GM18907 (cell line): ENCODE results near the gene STARD13.

Source experiments
- ATAC-seq: cut with Tn5 transposase; IDR thresholded peaks from one replicate; pipeline ENCODE4 v1.9.1; 2021; ENCODE audit warnings: mild to moderate bottlenecking, moderate library complexity; ENCODE audit not compliant: unreplicated experiment

STARD13 gene

DNA sequence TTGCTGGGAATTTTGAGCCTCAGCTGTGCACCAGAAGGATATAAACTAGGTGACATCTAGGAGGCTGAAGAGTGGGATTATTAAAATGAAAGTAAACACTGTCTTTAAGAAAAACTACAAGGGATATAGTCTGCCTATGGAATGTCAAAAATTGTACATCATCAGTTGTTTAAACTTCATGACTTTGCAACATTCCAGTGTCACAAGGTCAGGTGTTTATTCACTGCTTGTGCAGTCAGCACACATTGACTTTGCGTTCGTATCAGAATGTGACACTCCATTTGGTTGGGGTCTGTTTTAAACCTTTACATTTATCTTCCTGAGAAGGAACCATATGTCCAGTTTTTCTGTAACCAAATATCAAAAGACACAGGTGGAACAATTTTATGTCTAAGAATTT, 183.7 kb downstream of the STARD13 start:
- ATAC-seq, result no peak

DNA sequence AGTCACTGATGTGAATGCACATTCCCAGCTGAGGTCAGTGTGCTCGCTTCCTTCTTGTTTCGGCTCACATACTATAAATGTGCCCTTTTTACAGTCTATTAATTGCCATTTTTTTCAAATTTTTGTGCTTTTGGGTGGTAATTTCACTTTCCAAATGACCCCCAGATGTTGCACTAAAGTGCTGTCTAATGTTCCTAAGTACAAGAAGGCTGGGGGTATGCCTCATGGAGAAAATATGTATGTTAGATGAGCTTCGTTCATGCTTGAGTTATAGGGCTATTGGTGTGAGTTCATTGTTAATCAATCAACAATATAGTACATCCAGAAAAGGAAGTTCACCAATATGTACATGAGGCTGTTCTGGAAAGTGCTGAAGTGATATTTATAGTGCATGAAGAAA, 184.7 kb downstream of the STARD13 start:
- ATAC-seq, result no peak

DNA sequence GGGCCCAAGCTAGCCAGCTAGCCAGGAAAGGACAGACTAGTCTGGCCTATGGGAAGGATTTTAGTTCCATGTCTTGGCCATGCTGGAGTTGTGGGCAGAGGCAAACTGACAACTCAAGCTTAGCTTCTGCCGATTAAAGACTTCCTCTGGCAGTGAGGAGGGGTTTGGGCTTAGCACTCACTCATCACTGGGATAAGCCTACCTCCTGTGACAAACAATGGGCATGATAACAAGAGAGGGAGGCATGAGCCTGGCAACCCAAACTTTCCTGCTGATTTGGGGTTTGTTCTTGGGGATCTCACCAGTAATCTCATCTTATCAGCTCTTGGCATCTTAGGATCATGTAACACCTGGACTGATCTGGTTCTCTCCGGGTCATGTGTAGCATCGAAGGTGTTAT, 185.7 kb downstream of the STARD13 start:
- ATAC-seq, result no peak

DNA sequence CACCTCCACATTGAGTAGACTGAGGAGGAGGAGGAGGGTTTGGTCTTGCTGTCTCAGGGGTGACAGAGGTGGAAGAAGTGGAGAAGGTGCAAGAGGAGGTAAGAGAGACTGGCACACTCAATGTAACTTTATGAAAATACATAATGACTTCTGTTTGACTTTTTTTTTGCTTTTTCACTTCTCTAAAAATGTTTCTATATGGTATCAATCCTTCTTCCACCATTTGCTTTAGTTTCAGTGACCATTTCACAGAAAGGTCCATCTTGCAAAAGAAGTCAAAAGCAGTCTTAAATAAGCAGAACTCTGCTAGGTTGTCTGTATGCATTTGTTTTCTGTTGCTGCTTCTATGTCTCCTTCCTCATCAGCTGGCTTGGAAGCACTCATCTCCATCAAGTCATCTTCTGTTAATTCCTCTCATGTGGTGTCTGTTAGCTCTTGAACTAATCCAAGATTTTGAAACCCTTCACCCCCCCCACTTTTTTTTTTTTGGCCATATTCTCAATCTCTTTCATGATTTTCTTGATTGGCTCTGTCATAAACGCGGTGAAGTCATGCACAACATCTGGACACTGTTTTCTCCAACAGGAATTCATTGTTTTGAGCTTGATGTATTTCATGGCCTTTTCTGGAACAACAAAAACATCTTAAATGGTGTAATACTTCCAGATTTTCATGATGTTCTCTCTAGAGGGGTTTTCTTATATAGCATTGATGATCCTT, 188.5 kb downstream of the STARD13 start:
- no peak for ATAC-seq

DNA sequence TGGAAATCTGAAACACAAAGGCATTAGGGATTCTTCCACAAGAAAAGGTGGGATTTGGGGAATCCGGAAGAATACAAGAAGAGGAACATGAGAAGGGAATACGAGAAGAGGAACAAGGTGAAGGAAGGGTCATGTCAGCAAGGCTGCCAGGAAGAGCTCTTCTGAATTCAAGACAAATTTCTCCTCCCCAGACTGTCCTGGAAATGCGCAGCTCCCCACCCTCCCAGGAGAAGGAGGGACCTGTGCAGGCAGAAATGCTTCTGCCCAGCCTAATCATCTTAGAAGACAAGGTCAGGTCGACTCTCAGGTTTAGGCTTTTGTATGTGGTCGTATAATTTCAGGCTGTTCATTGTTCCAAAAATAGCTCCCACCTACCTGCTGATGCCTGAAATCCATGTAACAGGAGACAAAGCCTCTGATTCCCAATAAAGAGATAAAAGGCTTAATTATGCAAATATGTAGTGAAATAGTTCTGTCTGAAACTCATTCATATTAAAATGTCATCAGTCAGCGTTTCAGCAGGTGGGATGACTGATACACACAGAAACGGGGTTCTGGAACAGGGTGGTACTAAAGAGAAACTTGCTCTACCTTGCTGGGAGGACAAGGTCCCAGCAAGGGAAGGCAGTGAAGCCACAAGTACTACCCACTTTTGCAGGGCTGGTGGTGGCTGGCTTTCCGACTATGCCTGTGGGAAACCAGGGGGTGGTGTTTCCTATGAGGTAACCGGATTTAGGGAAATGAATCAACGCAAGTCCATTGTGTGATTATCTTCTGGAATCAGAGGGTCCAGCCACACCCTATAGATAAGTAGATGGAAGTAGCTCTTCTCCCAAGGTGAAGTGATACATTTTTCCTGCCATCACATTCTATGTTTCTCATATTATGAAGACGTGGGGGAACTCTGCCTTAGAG, 193.2 kb downstream of the STARD13 start:
- ATAC-seq, result no peak

DNA sequence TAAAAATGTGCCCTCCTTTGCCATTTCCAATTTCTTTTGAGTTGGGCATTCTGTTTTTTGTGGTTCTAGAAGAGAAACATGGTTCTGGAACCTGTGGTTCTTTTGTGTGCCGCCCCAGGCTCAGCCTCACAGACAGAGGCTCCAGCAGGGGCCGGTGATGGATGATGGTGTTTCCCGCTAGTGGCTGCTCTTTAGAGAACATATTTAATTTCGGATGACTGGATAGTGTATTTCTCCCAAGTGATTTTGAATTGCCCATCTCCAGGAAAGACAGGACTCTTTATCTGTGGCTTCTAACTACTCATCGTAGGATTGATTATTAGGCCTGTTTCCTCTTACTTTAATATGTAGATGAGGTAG, 194.2 kb downstream of the STARD13 start:
- no peak for ATAC-seq

DNA sequence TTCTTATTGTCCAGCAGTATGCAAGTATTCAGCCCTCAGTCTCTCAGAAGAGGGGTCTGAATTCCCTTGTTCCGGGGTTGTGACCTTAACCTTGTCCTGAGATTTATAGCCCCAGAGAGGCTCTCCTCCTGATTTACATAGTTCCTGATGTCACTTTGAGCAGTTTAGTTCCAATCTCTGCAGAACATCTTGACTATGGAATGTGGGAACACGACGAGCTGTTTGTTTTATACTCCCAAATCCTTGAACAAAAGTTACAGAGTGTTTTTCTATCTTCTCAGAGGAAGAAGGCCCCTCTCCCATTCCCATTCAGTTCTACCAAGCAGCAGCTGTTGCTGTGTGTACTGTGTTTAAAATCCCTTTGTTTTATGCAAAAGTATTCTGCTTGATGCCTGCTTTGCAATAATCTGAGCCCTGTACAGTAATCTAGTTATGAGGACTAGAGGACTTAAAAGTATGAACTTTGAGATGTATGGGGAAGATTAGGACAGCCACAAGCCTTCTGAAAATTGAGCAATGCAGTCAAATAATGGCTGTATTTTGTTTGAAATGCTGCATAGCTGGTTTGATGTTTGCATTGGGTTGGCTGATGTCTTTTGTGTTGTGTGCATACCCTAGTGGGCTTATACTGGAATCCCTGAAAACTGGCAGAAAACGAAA, 194.7 kb downstream of the STARD13 start:
- no peak for ATAC-seq

DNA sequence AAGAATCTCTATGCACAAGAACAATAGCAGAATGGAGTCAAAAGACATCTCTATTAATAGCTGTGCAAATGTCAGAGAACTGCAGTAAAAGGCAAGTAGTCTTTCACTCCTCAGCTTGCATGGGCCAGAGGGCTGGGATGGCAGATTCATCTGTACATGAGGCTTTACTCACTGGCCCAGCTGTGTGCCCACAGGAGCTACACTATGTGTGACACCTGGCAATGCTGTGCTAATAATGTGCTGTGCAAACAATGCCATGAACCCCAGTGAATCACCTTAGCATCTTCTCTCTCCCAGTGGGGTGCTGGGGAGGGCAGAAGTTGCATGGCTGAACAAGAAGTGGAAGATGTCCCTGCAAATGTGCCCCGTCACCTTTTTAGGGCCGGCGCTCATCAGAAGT, 196.2 kb downstream of the STARD13 start:
- no peak for ATAC-seq

DNA sequence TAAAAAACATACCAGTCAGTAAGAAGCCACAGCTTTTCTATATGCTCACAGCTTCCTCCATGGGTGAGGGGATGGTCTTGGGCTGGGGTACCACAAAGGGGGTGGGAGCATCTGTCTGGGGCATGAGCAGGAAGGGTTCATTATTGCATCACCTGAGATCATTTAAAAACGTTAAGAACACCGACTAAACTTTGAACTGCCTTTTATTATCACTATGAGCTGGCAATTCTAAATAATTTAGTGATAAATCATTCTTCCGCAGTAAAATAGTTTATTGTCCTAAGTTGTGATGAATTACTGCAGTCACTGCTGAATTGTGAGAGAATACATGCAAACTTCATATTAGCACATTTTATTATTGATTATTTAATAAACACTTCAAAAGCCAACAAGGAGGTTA, 197.8 kb downstream of the STARD13 start:
- ATAC-seq, result no peak

DNA sequence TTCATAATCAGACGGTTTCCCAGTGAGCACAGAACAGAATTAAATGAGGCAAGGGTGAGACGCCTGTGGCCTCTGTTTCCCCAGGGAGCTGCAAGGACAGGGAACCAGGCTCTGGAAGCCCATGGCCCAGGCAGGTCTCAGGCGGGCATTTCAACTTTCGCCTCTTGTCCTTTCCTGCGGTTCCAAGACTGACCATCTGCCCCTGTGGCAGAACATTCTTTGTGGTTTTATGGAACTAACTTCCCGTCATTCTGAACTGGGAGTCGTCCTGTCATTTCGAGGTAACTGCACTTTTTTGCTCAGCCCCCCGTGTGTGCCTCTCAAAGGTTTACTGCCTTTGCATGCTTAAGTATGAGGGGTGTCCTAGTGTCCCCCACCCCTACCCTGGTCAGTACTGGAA, 198.5 kb downstream of the STARD13 start:
- no peak for ATAC-seq

DNA sequence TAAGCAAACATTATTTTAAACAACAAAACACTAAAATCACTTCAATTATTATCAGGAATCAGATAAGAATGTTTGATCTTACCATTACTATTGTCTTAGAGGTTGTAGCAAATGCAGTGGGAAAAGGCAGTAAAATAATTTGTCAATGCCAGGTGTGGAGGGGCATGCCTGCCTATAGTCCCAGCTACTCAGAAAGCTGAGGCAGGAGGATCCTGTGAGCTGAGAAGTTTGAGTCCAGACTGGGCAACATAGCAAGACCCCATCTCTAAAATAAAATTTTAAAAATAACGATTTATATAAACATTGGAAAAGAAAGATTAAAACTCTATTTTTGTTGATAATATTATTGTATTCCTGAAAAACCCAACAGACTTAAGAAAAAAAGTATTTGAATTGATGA, 202.5 kb downstream of the STARD13 start:
- ATAC-seq, result no peak

DNA sequence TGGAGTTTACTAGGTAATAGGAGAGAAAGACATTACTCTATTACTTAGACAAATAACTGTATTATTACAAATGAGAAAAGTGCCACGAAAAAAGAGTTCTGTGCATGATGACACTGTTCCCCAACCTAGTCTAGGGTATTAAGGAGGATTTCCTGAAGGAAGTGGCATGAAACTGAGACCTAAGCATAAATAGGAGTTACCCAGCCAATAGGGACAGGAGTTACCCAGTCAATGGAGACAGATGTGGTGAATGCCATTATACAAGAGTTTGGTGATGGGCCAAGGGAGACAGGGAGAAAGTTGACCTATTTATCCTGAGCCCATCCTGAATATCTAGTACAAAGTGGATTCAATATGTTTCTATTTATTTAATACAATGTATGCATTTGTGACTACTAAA, 203.9 kb downstream of the STARD13 start:
- ATAC-seq, result no peak

DNA sequence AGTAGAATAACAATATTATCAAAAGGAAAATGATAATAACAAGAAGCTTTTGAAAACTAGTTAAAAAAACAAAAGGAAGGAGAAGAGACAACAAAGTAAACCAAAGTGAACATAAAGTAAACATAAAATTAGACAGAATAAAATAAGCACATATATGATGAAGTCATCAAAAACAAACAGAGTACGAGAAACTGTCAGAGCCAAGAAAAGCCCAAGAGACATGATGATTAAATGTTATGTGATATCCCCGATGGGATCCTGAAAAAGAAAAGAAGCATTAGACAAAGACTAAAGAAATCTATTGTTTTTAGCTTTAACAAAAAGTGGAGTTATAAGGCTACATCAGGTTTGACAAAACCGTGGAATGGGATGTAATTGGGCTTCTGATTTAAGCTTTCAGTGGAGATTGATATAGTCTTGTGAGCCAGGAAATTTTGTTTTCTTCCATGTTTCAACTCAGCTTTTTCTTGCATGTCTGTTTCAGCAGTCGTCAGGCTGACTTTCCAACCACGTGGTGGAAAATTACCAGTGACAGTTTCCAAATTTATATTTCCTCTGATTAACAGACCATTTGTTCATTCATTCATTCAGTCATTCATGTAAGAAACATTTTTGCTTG, 204.5 kb downstream of the STARD13 start:
- ATAC-seq, result no peak

DNA sequence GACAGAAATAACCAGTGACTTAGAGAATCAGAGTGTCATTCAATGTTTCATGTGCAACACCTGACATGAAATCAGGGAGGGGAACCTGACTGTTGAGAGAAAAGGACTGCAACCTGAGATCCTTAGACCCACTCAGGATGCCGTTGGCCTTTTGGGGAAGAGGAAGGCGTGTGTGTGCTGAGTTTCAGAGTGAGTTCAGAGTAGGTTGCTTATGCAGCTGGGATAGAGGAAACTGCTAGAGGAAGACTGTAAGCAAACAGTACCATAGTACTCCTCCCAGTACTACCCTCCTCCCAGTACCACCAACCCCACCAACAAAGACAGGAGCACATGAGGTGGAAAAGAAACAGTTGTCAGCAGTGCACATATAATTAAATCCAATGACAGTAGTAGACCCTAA, 205.6 kb downstream of the STARD13 start:
- ATAC-seq, result no peak

DNA sequence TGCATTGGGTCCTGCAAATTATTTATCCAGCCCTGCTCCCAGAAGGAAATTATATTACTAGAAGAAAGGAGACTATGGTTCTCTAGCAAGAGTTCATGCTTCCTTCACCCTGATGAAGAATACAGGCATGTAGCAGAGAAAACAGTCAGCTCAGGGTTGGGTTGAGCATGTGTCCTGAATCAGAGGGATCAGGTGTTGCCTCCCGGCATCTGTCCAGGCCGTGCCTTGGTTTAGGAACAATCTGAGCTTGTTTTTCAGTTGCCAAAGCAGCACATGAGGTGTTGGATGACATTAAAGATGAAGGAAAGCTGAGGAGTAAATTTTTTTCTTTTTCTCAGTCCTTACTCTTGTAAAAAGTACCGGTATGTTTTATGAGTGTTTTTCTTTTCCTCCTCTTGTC, 207.3 kb downstream of the STARD13 start:
- no peak for ATAC-seq

DNA sequence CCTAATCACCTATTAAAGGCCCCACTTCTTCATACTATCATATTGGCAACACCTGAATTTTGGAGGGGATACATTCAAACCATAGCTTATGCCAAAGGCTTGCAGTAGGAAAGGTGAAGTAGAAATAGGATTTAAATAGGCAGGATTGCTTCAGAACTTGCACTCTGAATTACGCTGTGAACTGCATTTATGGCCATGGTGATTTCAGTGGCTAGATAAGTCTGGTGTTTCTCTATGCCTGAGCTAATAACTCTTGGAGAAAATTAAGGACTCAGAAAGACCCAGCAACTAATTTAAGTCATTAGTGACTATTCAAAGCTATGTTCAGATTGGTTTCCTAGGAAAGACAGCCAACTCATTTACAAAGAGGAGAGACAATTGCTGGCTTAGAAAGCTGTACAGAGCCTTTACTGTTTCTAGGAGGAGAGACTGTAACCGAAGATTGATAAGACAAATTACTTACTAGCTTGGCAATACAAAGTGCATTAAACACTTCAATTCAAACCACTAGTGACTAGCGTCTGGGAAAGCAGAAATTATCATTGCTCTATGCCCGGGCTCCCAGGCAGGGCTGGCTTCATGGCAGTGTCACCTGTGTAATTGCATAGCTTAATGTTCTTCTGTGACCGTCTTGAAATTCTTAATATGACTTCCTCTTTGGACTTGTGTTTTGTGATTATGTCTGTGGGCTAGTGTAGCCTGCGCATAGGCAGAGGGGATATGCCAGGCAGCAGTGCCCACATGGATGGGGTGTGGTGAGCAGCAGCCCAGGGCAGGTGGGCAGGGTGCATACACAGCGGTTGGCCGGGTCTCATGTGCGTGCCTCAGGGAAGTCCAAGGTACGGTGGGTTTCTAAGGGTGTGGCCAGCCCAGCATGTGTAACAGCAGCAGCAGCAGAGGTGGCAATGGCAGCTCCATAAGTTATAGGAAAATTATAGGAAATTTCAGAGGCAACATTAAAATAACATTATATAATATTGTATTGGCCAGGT, 209.3 kb downstream of the STARD13 start:
- ATAC-seq, result no peak

DNA sequence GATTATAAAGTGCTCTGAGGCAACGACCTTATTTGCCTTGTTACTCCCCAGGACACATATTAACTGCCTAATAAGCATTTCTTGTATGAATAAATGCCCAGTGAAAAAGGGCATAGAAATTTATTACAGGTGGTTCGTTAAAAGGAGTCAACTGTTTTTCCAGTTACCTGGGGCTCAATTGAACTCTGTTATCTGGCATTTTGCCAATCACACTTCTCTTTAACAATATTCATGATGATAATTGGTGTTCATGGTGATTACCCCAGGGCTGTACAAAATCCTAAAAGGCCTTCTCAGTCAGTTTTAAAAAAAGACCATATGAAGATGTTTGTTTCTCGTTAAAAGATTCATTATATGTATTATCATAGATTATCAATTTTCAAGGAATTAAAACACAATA, 212.2 kb downstream of the STARD13 start:
- no peak for ATAC-seq

DNA sequence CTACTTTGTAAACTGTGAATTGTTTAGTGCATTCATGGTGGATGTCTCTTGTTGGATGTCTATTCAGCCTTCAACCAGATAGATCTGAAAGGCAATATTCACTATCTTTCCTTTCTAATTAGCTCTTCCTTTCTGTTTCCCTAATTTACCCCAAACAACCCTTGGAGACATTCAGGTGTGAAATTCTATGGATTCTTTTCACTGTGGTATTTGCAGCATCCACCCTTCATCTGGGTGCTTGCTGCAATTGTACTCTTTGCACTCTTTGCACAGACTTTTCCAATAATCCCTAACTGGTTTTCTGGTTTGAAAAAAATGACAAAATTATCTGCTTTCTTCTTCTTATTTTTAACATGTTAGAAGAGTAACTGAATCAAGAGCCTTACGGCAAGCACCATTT, 212.8 kb downstream of the STARD13 start:
- no peak for ATAC-seq

DNA sequence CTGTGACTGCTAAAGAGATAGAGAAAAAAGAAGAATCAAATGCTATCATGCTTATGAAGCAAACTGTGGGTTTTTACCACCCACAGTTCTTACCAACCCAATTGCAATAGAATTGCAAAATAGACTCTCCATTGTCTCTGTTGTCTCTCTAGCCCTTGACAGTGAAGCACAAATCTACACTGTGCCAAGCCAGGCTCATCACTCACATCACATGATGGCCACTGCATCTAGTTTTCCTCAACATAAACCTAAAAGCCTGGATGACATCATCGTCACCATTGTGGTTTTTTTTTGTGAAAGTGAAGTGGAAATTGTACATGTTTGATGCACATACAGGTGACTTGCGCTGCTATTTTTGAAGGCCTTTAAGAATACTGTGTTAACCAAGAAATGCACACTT, 213.3 kb downstream of the STARD13 start:
- no peak for ATAC-seq

DNA sequence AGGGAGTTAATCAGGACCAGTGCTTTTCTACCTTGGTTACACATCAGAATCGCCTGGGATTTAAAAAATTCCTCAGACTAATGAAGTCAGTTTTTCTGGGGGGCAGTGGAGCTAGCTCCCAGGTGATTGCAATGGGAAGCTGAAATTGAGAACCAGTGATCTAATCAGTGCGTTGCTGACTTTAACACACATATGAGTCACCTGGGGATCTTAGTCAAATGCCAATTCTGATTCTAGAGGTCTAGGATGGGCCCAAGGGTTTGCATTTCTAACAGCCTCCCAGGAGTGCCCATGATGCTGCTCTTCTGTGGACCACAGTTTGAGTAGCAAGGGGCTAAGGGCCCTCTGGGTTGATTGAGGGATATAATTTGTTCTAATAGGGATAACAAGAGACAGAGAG, 214.8 kb downstream of the STARD13 start:
- ATAC-seq, result no peak
